ENCODE data around the gene PRR9.

Gene PRR9

DNA sequence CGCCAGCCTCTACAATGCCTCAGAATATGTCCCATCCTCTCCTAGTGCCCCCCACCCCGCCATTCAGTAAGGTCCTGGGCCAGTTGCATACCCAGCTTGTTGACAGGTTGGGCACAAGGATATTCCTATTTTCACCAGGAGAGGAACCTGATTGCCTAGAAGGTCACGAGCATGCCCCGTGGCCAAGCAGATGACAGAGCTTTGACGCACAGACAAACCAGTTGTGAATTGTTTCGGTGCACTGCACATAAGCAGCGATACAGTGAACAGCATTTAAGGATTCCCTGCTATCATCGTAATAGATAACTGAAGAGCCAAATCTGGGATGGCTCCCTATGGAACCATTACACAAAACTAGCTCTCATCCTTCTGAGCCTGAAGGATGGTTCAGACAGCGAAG lies 10.8 kb upstream of the PRR9 start:
- no peak for ATAC-seq
- TF ChIP-seq, protein P1, sequence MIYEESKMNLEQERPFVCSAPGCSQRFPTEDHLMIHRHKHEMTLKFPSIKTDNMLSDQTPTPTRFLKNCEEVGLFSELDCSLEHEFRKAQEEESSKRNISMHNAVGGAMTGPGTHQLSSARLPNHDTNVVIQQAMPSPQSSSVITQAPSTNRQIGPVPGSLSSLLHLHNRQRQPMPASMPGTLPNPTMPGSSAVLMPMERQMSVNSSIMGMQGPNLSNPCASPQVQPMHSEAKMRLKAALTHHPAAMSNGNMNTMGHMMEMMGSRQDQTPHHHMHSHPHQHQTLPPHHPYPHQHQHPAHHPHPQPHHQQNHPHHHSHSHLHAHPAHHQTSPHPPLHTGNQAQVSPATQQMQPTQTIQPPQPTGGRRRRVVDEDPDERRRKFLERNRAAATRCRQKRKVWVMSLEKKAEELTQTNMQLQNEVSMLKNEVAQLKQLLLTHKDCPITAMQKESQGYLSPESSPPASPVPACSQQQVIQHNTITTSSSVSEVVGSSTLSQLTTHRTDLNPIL (CRISPR knock-in tag; IDR thresholded peaks at IDR 0.05; ENCODE audit: low read depth), result no peak
- TF ChIP-seq, protein P2, sequence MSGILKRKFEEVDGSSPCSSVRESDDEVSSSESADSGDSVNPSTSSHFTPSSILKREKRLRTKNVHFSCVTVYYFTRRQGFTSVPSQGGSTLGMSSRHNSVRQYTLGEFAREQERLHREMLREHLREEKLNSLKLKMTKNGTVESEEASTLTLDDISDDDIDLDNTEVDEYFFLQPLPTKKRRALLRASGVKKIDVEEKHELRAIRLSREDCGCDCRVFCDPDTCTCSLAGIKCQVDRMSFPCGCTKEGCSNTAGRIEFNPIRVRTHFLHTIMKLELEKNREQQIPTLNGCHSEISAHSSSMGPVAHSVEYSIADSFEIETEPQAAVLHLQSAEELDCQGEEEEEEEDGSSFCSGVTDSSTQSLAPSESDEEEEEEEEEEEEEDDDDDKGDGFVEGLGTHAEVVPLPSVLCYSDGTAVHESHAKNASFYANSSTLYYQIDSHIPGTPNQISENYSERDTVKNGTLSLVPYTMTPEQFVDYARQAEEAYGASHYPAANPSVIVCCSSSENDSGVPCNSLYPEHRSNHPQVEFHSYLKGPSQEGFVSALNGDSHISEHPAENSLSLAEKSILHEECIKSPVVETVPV (CRISPR knock-in tag; IDR thresholded peaks at IDR 0.05), result no peak
- TF ChIP-seq TCF4 (CRISPR knock-in tag; IDR thresholded peaks at IDR 0.05; ENCODE audit: borderline replicate concordance), result no peak
- no peak for TF ChIP-seq ZNF70 (CRISPR knock-in tag; IDR thresholded peaks at IDR 0.05)
- no peak for TF ChIP-seq RARB (CRISPR knock-in tag; IDR thresholded peaks at IDR 0.05)
- TF ChIP-seq ISL1 (CRISPR knock-in tag; IDR thresholded peaks at IDR 0.05), result no peak
- TF ChIP-seq, protein P3, sequence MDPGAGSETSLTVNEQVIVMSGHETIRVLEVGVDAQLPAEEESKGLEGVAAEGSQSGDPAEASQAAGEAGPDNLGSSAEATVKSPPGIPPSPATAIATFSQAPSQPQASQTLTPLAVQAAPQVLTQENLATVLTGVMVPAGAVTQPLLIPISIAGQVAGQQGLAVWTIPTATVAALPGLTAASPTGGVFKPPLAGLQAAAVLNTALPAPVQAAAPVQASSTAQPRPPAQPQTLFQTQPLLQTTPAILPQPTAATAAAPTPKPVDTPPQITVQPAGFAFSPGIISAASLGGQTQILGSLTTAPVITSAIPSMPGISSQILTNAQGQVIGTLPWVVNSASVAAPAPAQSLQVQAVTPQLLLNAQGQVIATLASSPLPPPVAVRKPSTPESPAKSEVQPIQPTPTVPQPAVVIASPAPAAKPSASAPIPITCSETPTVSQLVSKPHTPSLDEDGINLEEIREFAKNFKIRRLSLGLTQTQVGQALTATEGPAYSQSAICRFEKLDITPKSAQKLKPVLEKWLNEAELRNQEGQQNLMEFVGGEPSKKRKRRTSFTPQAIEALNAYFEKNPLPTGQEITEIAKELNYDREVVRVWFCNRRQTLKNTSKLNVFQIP (CRISPR knock-in tag; IDR thresholded peaks at IDR 0.05; ENCODE audit: borderline replicate concordance, low read depth), result no peak
- TF ChIP-seq ZNF565 (CRISPR knock-in tag; conservative IDR thresholded peaks at IDR 0.05; ENCODE audit: low read depth), result no peak
- TF ChIP-seq ZC3H10 (CRISPR knock-in tag; IDR thresholded peaks at IDR 0.05), result no peak
- TF ChIP-seq, protein P4, sequence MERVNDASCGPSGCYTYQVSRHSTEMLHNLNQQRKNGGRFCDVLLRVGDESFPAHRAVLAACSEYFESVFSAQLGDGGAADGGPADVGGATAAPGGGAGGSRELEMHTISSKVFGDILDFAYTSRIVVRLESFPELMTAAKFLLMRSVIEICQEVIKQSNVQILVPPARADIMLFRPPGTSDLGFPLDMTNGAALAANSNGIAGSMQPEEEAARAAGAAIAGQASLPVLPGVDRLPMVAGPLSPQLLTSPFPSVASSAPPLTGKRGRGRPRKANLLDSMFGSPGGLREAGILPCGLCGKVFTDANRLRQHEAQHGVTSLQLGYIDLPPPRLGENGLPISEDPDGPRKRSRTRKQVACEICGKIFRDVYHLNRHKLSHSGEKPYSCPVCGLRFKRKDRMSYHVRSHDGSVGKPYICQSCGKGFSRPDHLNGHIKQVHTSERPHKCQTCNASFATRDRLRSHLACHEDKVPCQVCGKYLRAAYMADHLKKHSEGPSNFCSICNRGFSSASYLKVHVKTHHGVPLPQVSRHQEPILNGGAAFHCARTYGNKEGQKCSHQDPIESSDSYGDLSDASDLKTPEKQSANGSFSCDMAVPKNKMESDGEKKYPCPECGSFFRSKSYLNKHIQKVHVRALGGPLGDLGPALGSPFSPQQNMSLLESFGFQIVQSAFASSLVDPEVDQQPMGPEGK (CRISPR knock-in tag; IDR thresholded peaks at IDR 0.05; ENCODE audit: borderline replicate concordance), result no peak
- TF ChIP-seq ZFP30 (CRISPR knock-in tag; IDR thresholded peaks at IDR 0.05), result no peak
- no peak for TF ChIP-seq ARNTL (CRISPR knock-in tag; IDR thresholded peaks at IDR 0.05; ENCODE audit: borderline replicate concordance, low read depth)
- TF ChIP-seq BACH2 (CRISPR knock-in tag; IDR thresholded peaks at IDR 0.05; ENCODE audit: borderline replicate concordance), result no peak
- no peak for TF ChIP-seq TOX (CRISPR knock-in tag; IDR thresholded peaks at IDR 0.05; ENCODE audit: borderline replicate concordance)

DNA sequence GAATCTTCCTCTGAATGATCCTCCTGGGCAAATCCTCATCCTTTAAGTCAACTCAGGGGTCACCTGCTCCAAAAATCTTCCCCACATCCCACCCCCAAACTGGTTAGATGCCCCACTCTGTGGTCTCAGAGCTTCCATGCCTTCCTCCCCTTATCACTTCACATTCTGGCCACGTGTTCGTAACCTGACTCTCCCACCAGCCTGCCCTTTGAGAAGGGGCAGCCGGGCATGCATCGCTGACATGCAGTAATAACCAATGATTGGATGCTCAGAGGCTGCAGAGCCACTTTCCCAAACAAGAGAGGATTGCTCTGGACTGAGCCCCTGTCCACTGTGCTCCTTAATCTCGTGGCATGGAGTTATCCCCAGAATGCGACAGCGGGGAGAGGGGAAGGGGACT lies 7.2 kb upstream of the PRR9 start:
- TF ChIP-seq TCF4 (CRISPR knock-in tag; IDR thresholded peaks at IDR 0.05; ENCODE audit: borderline replicate concordance), result no peak
- no peak for TF ChIP-seq ZNF565 (CRISPR knock-in tag; conservative IDR thresholded peaks at IDR 0.05; ENCODE audit: low read depth)
- TF ChIP-seq SNAI2 (CRISPR knock-in tag; IDR thresholded peaks at IDR 0.05), result no peak
- no peak for TF ChIP-seq ISL1 (CRISPR knock-in tag; IDR thresholded peaks at IDR 0.05)
- TF ChIP-seq ESRRG (CRISPR knock-in tag; IDR thresholded peaks at IDR 0.05), result no peak
- TF ChIP-seq, protein P2 (CRISPR knock-in tag; IDR thresholded peaks at IDR 0.05), result no peak
- no peak for TF ChIP-seq BACH2 (CRISPR knock-in tag; IDR thresholded peaks at IDR 0.05; ENCODE audit: borderline replicate concordance)
- TF ChIP-seq TOX (CRISPR knock-in tag; IDR thresholded peaks at IDR 0.05; ENCODE audit: borderline replicate concordance), result no peak
- TF ChIP-seq, protein P3 (CRISPR knock-in tag; IDR thresholded peaks at IDR 0.05; ENCODE audit: borderline replicate concordance, low read depth), result no peak
- TF ChIP-seq ARNTL (CRISPR knock-in tag; IDR thresholded peaks at IDR 0.05; ENCODE audit: borderline replicate concordance, low read depth), result no peak
- TF ChIP-seq, protein P4 (CRISPR knock-in tag; IDR thresholded peaks at IDR 0.05; ENCODE audit: borderline replicate concordance), result no peak
- TF ChIP-seq, protein P5, sequence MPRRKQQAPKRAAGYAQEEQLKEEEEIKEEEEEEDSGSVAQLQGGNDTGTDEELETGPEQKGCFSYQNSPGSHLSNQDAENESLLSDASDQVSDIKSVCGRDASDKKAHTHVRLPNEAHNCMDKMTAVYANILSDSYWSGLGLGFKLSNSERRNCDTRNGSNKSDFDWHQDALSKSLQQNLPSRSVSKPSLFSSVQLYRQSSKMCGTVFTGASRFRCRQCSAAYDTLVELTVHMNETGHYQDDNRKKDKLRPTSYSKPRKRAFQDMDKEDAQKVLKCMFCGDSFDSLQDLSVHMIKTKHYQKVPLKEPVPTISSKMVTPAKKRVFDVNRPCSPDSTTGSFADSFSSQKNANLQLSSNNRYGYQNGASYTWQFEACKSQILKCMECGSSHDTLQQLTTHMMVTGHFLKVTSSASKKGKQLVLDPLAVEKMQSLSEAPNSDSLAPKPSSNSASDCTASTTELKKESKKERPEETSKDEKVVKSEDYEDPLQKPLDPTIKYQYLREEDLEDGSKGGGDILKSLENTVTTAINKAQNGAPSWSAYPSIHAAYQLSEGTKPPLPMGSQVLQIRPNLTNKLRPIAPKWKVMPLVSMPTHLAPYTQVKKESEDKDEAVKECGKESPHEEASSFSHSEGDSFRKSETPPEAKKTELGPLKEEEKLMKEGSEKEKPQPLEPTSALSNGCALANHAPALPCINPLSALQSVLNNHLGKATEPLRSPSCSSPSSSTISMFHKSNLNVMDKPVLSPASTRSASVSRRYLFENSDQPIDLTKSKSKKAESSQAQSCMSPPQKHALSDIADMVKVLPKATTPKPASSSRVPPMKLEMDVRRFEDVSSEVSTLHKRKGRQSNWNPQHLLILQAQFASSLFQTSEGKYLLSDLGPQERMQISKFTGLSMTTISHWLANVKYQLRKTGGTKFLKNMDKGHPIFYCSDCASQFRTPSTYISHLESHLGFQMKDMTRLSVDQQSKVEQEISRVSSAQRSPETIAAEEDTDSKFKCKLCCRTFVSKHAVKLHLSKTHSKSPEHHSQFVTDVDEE (CRISPR knock-in tag; IDR thresholded peaks at IDR 0.05), result no peak
- ATAC-seq, result no peak
